Lung (tissue), 12 donors: ENCODE results near the gene CDKL4. TPM values are rescaled to one million over a fixed set of nuclear protein-coding genes. Genes with fewer than 3 reads are reported as not detected.

Experiments
- ATAC-seq: fragments of 200-7000 bp; cut with Tn5 transposase; one replicate; pipeline ENCODE4 v1.9.1; 2020; ENCODE audit warnings: moderate number of reproducible peaks; ENCODE audit not compliant: insufficient read depth, low FRiP score
- DNase-seq, 3 donors: peaks; one replicate each; pipeline ENCODE4 v3.0.0-alpha.2; 2013 to 2017
- H3K27ac ChIP-seq, 2 donors: one replicate each; pipeline ENCODE4 v1.5.1; 2013; ENCODE audit warnings: mild to moderate bottlenecking in 2 of 2, moderate library complexity in 2 of 2, control low read depth in 1 of 2, inconsistent platforms in 1 of 2, low read depth in 1 of 2, low read length in 1 of 2
- H3K27me3 ChIP-seq, 3 donors: one replicate each; pipeline ENCODE4 v1.5.1; 2013; ENCODE audit warnings: low read length in 2 of 3; ENCODE audit not compliant: control insufficient read depth in 3 of 3, insufficient read depth in 3 of 3
- H3K36me3 ChIP-seq, 4 donors: one replicate each; pipeline ENCODE4 v1.5.1; 2013; ENCODE audit warnings: low read length in 4 of 4, mild to moderate bottlenecking in 1 of 4, moderate library complexity in 1 of 4; ENCODE audit not compliant: control insufficient read depth in 4 of 4, insufficient read depth in 4 of 4
- H3K4me1 ChIP-seq, 5 donors: one replicate each; pipeline ENCODE4 v1.5.1; 2013; ENCODE audit warnings: low read length in 5 of 5, mild to moderate bottlenecking in 2 of 5, moderate library complexity in 1 of 5; ENCODE audit not compliant: control insufficient read depth in 5 of 5, insufficient read depth in 5 of 5
- H3K4me3 ChIP-seq: one replicate; pipeline ENCODE4 v1.5.1; 2013; ENCODE audit warnings: mild to moderate bottlenecking, control low read depth, moderate library complexity
- H3K9ac ChIP-seq, 2 donors: one replicate each; pipeline ENCODE4 v1.5.1; 2013; ENCODE audit warnings: low read length in 2 of 2, control low read depth in 1 of 2; ENCODE audit not compliant: insufficient read depth in 1 of 2
- H3K9me3 ChIP-seq, 4 donors: one replicate each; pipeline ENCODE4 v1.5.1; 2013; ENCODE audit warnings: low read length in 3 of 4, mild to moderate bottlenecking in 1 of 4, moderate library complexity in 1 of 4; ENCODE audit not compliant: control insufficient read depth in 4 of 4, insufficient read depth in 3 of 4
- CTCF ChIP-seq: IDR thresholded peaks from 2 replicates; pipeline ENCODE4 v1.5.1; 2012; ENCODE audit warnings: mild to moderate bottlenecking; ENCODE audit errors: control extremely low read depth, extremely low read depth
- WGBS, 2 donors: extraction: QIAGEN DNeasy Blood & Tissue Kit; methylation state at CpG; one replicate each; pipeline ENCODE4 v1.1.7; 2013; 5-methylcytosine and 5-hydroxymethylcytosine counted together
- polyA plus RNA-seq, 2 donors: library from polyadenylated mRNA; stranded (reverse); fragments of 200-250 nt; gene quantifications; one replicate each; pipeline ENCODE4 v1.2.1, GENCODE V29; 2013
- total RNA-seq, 2 donors: library from RNA; depleted of rRNA in 1 of 2; stranded (reverse); fragments of >200 nt in 1 of 2; gene quantifications; one replicate each; pipeline ENCODE4 v1.2.1, GENCODE V29; 2014 to 2021
- donor health status: control.
- donor health status: control.
- donor health status: Bipolar disorder and iron deficiency.
- donor health status: healthy.
- donor health status: DM: yes; HTN: yes; CAD: no.

The CDKL4 gene
- total and polyA plus RNA-seq, 4 donors = 0.10 to 6.5 (median 1.0) TPM

GRCh38 chr2:39179974-39180960 lies 63.5 kb downstream of the CDKL4 start:
- Histone ChIP-seq H3K4me1 (peaks cover 0 to under 1% (median 0%) of the 10 kb centered on the region in 5 donors), H3K36me3 (no peaks in the 10 kb centered on the region), H3K27me3 (no peaks in the 10 kb centered on the region), H3K9ac (no peak overlapping the region), H3K27ac (no peak overlapping the region), H3K9me3 (no peaks in the 10 kb centered on the region), H3K4me3 (no peak overlapping the region)
- no peak for TF ChIP-seq CTCF
- no peak for DNase-seq
- no peak for ATAC-seq
- WGBS, 2 donors = 90 to 93% methylated on average over 12 of the region's 12 CpGs

GRCh38 chr2:39178756-39179155 lies 65.0 kb downstream of the CDKL4 start:
- no peak for TF ChIP-seq CTCF
- Histone ChIP-seq H3K9ac (no peak overlapping the region), H3K36me3 (no peaks in the 10 kb centered on the region), H3K4me3 (no peak overlapping the region), H3K27ac (no peak overlapping the region), H3K27me3 (no peaks in the 10 kb centered on the region), H3K9me3 (no peaks in the 10 kb centered on the region), H3K4me1 (peaks cover 0 to 3% (median 0%) of the 10 kb centered on the region in 5 donors)
- WGBS, 2 donors = 93% methylated on average over 4 of the region's 4 CpGs
- ATAC-seq (no peak), DNase-seq (no peak)

- Histone ChIP-seq H3K27ac (no peak overlapping the region), H3K9ac (no peak overlapping the region), H3K27me3 (no peaks in the 10 kb centered on the region), H3K36me3 (no peaks in the 10 kb centered on the region), H3K4me1 (peaks cover 0 to 3% (median 0%) of the 10 kb centered on the region in 5 donors), H3K4me3 (no peak overlapping the region), H3K9me3 (no peaks in the 10 kb centered on the region)
- 67 to 71% methylated on average over 4 of the region's 4 CpGs for WGBS, 2 donors
- no peak for ATAC-seq
- TF ChIP-seq CTCF = no peak
- DNase-seq = no peak
Measured at GRCh38 chr2:39176997-39177396, 66.8 kb downstream of the CDKL4 start.
